ENCODE data around the gene PTPRG.

The PTPRG gene

GRCh38 chr3:62117903-62118548 is 556.7 kb downstream of the PTPRG start:
- DNase-seq (ENCODE audit: low spot score): no peak

DNA sequence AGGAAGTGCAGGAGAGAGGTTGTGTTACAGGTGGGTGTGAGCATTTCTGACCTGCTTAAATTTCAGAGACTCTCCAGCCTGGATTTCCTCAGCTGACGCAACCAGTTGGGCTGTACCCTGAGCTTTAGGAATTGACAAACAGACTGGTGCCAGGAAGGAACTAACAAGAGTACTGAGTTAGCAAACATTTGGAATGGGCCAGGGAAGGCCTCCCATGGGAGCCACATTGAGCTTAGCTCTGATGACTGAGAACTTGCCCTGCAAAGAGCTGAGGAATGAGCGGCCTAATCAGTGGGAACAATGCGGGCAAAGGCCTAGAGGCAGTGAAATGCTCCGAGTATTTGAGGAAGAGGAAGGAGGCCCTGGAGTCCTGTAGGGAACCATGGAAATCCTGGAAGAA is 557.8 kb downstream of the PTPRG start:
- DNase-seq (ENCODE audit: low spot score): no peak

DNA sequence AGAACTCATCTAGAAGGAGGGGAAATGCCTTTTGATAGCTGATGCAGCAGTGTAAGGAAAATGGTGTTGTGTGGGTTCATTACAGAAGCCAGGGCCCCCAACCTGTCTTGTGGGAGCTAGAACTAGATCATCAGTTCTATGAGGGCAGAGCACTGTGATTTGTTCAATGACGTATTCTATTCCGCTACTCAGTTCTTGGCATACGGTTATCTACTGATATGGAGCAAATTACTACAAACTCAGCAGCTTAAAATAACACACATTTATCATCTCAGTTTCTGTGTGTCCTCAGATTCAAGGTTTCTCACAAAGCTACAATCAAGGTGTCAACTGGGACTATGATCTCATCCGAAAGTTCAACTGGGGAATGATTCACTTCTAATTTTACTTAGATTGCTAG is 561.4 kb downstream of the PTPRG start:
- DNase-seq (ENCODE audit: low spot score): no peak

DNA sequence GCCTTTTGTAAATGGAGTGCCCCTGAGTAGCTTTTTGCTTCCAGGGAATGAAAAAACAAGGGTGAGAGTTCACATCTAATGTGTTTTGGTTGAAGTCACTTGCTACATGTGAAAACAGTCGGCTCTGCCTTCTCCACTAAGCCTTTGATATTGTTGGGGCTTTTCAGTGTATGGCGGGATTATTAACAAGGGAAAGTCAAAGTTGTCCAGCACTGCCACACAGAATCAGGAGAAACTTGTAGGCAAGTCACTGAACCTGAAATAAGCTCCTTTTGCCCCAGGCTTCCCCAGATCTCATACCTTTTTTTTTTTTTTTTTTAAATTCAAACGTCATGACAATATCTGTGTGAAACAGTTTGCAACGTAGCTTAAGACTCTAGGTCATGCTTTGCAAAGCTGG is 564.0 kb downstream of the PTPRG start:
- DNase-seq (ENCODE audit: low spot score): no peak

DNA sequence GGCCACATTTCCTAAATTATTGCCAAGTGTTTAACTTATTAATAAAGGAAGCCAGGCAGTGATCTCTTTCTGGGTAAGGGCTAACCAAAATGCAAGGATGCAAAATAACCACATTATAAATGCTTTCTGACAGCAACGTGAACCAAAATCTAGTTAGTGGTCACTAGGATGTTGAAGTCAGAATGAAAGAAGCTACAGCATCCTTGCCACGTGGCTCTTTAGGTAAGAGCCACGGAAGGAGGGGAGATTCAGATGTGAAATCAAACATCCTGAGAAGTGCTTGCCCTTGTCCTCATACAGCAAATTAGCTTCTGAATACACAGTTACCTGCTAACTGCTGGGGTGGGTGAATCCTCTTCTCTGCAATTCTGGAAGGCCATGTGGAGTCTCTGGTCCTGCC is 565.7 kb downstream of the PTPRG start:
- no peak for DNase-seq (ENCODE audit: low spot score)

- DNase-seq (ENCODE audit: low spot score): no peak
These were observed 566.7 kb downstream of the PTPRG start for GRCh38 chr3:62128051-62128450.

GRCh38 chr3:62128681-62129080 is 567.3 kb downstream of the PTPRG start:
- no peak for DNase-seq (ENCODE audit: low spot score)

DNA sequence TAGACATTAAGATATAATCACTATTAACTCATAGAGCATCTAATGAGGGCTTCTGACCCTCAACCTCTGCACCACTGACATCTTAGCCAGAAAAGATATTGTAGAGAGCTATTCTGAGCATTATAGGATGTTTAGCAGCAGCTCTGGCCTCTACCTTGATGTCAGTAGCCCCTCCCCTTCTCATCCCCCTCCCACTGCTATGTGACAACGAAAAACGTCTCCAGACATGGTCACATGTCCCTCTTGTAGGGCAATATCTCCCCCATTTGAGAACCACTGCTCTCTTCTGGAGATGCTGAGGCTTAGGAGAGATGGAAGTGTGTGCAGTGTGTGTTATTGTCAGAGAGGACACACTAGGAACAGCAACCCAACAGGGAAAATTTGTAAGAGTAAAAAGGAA is 569.7 kb downstream of the PTPRG start:
- no peak for DNase-seq (ENCODE audit: low spot score)

GRCh38 chr3:62131620-62132019 is 570.2 kb downstream of the PTPRG start:
- DNase-seq (ENCODE audit: low spot score): peak; percentile 34

DNA sequence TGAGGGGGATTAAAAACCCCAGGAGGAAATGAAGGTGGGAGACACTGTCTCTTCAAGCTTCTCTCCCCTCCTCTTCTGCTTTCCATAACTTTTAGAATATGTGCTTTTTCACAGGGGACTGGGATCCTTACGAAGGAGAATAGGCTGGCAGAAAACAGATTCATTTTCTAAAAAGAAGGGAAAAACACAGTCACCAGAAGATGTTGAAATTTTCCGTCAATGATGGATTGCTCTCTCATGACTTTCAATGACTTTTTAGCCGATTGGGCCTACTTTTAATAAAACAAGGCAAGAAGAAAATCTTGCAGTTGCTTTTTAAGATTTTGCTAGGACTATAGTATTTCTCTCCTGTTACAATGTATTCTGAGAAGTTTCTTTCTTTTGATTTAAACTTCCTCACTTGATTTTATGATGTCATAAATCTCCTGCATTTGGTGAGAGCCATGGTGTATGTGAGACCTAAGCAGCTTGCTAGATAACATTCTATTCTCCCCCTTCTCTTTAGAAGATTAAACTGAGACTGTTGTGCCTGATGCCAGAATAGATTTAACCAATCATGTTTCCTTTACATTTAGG is 570.7 kb downstream of the PTPRG start:
- no peak for DNase-seq (ENCODE audit: low spot score)

DNA sequence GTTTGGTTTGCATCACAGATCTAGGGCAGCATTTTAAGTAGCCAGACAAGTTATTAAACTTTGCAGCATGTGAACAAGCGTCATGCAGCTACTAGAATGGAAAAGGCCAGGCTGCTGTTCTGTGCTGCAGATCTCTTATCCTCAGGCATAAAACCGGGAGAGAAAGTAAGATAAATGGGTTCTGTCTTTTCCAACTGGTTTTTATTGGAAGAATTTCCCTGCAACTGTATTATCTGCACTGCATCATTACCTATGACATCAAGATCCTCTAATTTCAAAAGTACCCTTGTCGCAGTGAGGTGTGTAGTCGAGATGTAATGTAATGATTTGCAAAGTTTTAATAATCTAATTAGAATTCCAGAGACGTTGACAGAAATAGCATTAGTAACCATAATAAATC is 571.6 kb downstream of the PTPRG start:
- DNase-seq (ENCODE audit: low spot score): no peak

- DNase-seq (ENCODE audit: low spot score): peak; percentile 47
These were observed 572.7 kb downstream of the PTPRG start for GRCh38 chr3:62134061-62134496.

DNA sequence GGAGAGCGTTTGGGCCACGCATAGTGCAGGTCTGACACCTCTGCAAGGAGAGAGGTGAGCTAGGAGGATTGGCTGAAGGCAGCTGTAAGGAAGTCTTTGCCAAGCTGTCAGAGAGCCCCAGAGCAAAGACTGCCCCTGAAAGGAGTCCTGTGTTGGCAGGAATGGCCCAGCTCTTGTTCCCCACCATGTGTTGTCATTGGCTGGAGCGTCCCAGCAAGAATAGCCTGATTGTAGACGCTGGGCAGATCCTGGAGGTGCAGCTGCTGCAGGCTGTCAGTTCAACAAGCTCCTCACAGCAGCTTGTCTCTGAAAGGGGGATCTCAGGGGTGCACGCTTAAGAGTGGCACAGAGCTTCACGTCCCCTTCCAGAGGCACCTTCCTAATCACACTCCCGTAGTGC is 574.4 kb downstream of the PTPRG start:
- DNase-seq (ENCODE audit: low spot score): no peak

DNA sequence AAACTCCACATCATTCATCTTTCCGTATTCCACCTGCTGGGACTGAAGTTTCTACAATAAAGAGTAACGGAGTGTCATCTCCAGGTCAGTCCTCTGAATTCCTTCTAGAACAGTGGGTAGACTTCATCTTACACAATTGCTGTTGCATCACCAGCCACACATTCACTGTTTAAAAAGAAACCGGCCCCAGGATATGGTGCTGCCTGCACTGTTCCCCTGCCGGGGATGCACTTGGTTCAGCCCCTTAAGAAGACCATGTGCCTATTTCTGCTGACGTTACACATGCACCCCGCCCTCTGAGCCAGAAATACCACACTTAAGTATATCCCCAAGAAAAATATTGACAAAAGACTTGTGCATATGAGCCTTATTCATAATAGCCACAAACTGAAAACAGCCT is 578.6 kb downstream of the PTPRG start:
- DNase-seq (ENCODE audit: low spot score): no peak

DNA sequence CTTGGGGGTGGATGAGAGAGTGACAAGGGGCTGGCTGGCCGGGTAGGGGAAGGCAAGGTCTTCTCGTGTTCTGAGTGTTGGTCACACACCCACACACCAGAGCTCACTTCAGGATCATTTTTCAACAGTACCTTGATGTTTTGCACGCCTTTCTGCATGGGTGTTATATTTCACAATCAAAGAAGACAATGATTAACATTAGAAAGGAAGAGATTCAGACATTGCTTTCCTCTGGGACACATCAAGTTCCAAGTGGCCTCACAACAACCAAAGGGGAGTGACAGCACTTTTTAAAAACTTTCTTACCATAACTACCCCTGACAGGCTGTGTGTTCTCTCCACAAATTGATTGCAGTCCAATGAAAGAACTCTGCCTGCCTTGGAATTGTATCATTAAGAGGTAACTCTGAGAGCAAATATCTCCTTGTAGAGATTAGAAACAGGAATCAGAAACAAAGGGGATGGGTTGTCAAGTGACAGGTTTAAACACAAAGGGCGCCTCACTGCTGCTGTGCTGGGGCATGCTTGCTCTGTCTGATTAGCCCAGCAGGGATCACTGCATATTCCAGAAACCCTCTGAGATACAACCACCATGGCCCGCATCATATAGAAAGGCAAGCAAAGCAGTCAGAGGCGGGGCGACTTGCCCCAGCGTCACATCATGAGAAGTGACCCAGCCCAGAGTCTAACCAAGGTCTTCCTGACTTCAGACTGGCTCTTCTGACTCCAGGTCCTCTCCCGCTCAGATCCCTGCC is 581.1 kb downstream of the PTPRG start:
- no peak for DNase-seq (ENCODE audit: low spot score)

GRCh38 chr3:62143843-62144450 is 582.6 kb downstream of the PTPRG start:
- peak; percentile 10 for DNase-seq (ENCODE audit: low spot score)

GRCh38 chr3:62144482-62144881 is 583.1 kb downstream of the PTPRG start:
- peak; percentile 51 for DNase-seq (ENCODE audit: low spot score)

DNA sequence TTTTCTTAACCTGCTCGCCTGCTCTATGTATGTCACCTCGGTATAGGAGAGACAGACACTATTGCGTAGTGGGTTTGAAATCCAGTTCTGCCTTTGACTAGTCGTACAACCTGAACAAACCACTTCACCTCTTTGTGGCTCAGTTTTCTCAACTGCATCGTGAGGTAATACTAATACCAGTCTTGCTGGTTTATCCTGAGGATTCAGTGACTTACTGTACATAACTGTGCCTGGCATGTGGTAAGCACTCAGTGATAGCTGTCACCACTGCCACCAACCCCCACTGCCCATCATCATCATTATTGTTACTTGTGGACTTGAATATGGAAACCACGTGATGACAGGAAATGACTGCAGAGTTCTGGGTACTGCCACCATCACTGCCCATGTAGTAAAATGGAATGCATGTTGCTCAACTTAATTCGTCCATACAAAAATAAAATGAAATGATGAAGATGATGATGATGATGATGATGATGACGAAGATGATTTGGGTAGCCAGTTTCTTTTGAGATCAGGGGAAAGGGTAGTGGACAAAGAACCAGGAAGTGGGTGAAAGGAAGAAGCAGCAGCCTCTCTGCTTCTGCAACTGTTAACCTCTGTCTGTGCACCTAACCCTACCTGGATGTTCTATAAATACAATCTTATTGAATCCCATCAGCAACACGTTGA is 583.9 kb downstream of the PTPRG start:
- DNase-seq (ENCODE audit: low spot score): peak; percentile 38

- no peak for DNase-seq (ENCODE audit: low spot score)
These were observed 588.2 kb downstream of the PTPRG start for GRCh38 chr3:62149539-62149938.

GRCh38 chr3:62149962-62150361 is 588.6 kb downstream of the PTPRG start:
- DNase-seq (ENCODE audit: low spot score): no peak

DNA sequence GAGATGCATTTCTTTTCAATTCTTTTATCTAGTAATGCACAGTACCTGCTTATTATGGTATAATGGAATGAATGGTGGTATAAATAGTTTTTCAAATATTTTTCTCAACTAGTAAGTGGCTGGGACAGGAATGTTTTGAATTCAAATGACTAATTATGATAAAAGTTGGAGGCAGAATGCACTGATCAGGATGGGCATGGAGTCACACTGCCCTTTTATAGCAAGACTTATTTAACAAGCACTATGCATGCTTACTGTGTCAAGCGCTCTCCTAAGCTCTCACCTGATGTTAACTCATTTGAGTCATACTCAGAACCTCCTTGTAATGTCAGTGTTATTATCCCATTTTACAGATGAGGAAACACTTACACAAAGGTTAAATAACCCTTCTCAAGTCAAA is 590.2 kb downstream of the PTPRG start:
- DNase-seq (ENCODE audit: low spot score): no peak

- DNase-seq (ENCODE audit: low spot score): no peak
These were observed 591.9 kb downstream of the PTPRG start for GRCh38 chr3:62153231-62153630.
